Mucosa of descending colon (tissue), 3 donors: ENCODE measurements around the gene SLC1A5. TPM values are rescaled to one million over a fixed set of nuclear protein-coding genes. Genes with fewer than 3 reads are reported as not detected.

Experiments
- ATAC-seq: fragments of 200-7000 bp; cut with Tn5 transposase; one replicate; pipeline ENCODE4 v1.9.1; 2020; ENCODE audit warnings: mild to moderate bottlenecking, moderate library complexity
- DNase-seq, 3 donors: peaks; one replicate each; pipeline ENCODE4 v3.0.0-alpha.2; 2020
- H3K36me3 ChIP-seq: fragments of 200-600 bp; one replicate; pipeline ENCODE4 v1.8.0; 2021; ENCODE audit warnings: low read depth, mild to moderate bottlenecking
- H3K4me1 ChIP-seq: fragments of 200-600 bp; one replicate; pipeline ENCODE4 v1.8.0; 2021; ENCODE audit warnings: low read depth, mild to moderate bottlenecking
- H3K4me3 ChIP-seq: fragments of 200-600 bp; one replicate; pipeline ENCODE4 v1.8.0; 2021; ENCODE audit warnings: mild to moderate bottlenecking
- H3K9me3 ChIP-seq: fragments of 200-600 bp; one replicate; pipeline ENCODE4 v1.8.0; 2021; ENCODE audit warnings: mild to moderate bottlenecking
- CTCF ChIP-seq: fragments of 200-600 bp; IDR thresholded peaks from one replicate; pipeline ENCODE4 v1.8.0; 2022; ENCODE audit warnings: antibody characterized with exemption, mild to moderate bottlenecking
- intact Hi-C, 2 donors: fragments of 100-400 bp; cut with DNase I in 1 of 2; cut with micrococcal nuclease in 1 of 2; formaldehyde crosslinking; loops; one replicate each; pipeline versions ENCODE4 v1.11.0 to v1.11.1; 2022; cut with DNase I, micrococcal nuclease
- total RNA-seq, 3 donors: library from RNA; stranded (reverse); fragmentation: NEBNext Ultra II Directional in 2 of 3; extraction: Animal tissue kit (Norgen Biotek cat#: 25700) in 2 of 3; gene quantifications; one replicate each; pipeline versions ENCODE4 v1.2.1 to v1.2.4, GENCODE V29; 2021 to 2023
- donor health status: DM: no; HTN: no; CAD: no; lungs with moderate emphysema.
- donor health status: DM: no; HTN: no; CAD: no.
- donor health status: DM: no; HTN: yes; CAD: no.

Gene SLC1A5
- total RNA-seq, 3 donors from 2014 or later: 54.7 to 101 (median 89.2) TPM

DNA sequence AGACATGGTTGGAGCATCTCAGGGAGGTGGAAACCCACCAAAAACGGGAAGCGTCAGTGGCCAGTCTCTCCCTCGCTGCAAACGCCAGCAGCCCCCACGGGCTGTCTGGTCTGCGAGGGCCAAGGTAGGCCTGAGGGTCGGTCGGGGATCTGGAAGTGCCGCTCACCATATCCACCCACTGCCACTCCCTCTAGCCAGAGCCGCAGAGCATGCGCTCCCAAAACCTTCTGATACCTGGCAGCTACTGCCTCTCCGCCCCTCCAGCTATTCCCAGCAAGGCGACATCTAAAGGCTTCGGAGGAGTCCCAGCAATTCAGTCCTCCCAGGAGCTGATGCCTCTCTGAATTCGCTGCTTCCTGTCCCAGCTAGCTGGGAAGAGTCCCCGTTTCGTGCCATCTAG lies 46.9 kb downstream of the SLC1A5 start:
- H3K4me3 ChIP-seq: no peak overlapping the region
- H3K4me1 ChIP-seq: peaks cover 14% of the 10 kb centered on the region
- no peaks in the 10 kb centered on the region for H3K9me3 ChIP-seq
- no peak for TF ChIP-seq CTCF
- intact Hi-C loops: no loop called here
- no peaks in the 10 kb centered on the region for H3K36me3 ChIP-seq
- no peak for ATAC-seq
- no peak for DNase-seq

GRCh38 chr19:46739290-46739771 lies 49.1 kb downstream of the SLC1A5 start:
- Histone ChIP-seq H3K36me3 (no peaks in the 10 kb centered on the region), H3K9me3 (no peaks in the 10 kb centered on the region), H3K4me1 (peaks cover 5% of the 10 kb centered on the region), H3K4me3 (no peak overlapping the region)
- intact Hi-C loops: no loop called here
- ATAC-seq (peak; percentile 20), DNase-seq (peak in 1 of 3 donors; percentile 52)
- TF ChIP-seq CTCF: no peak

GRCh38 chr19:46737761-46738171 lies 50.6 kb downstream of the SLC1A5 start:
- Histone ChIP-seq H3K4me3 (no peak overlapping the region), H3K36me3 (peaks cover under 1% of the 10 kb centered on the region), H3K4me1 (no peaks in the 10 kb centered on the region), H3K9me3 (no peaks in the 10 kb centered on the region)
- no peak for TF ChIP-seq CTCF
- ATAC-seq (no peak), DNase-seq (no peak)
- intact Hi-C loops: no loop called here

GRCh38 chr19:46737298-46737654 lies 51.1 kb downstream of the SLC1A5 start:
- intact Hi-C loops: no loop called here
- Histone ChIP-seq H3K4me3 (no peak overlapping the region), H3K4me1 (no peaks in the 10 kb centered on the region), H3K36me3 (peaks cover 3% of the 10 kb centered on the region), H3K9me3 (no peaks in the 10 kb centered on the region)
- no peak for DNase-seq
- no peak for TF ChIP-seq CTCF
- ATAC-seq: no peak

DNA sequence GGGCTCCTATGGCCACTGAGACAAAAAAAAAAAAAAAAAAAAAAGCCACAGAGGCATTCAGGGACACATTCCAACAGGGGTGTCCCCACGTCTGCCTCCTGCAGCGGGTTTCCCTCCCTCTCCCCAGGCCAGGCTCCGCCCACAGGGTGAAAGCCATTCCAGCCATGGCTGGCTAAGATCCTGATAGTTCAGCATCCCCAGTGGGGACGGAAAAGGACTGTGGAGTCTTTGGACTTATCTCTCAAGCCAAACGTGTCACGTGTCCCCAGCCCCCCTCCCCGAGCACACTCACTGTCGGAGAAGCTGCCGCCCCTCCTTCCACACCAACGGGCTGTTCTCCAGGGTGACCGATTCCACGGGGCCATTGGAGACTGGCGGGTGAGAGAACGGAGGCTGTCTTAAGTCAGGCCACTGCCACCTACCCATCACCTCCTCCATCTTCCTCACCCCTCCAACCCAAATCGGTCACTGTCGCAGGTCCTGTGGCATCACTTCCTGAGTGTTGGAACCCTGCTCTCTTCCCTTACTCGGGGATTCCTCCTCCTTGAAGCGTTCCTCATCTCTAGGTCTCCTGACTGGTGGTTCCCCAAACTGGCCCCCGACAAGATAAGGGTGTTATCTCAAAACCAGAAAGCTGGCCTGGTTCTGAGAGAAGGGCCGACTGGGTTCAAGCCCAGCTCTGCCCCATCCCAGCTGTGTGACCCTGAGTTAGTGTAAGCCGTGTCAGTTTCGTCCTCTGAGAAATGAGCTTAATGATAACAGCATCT lies 51.7 kb downstream of the SLC1A5 start:
- H3K4me1 ChIP-seq: no peaks in the 10 kb centered on the region
- H3K9me3 ChIP-seq: no peaks in the 10 kb centered on the region
- TF ChIP-seq CTCF: no peak
- peak in 1 of 3 donors; percentile 40 for DNase-seq
- H3K36me3 ChIP-seq: peaks cover 3% of the 10 kb centered on the region
- no peak overlapping the region for H3K4me3 ChIP-seq
- intact Hi-C loops: no loop called here
- no peak for ATAC-seq
